Fibroblast of pulmonary artery (primary cell): ENCODE results near the gene GLYATL1.

Experiments
- DNase-seq: peaks from one replicate; pipeline ENCODE4 v3.0.0-alpha.2; 2010; ENCODE audit warnings: low read depth
- H3K4me3 ChIP-seq: replicated peaks from 2 replicates; pipeline ENCODE4 v1.5.1; 2011; ENCODE audit warnings: low read depth, mild to moderate bottlenecking, control low read depth, low read length, moderate library complexity
- TF ChIP-seq, protein P1 (sequence below): IDR thresholded peaks from 2 replicates; pipeline ENCODE4 v1.5.1; 2011; ENCODE audit warnings: mild to moderate bottlenecking, control low read depth, low read length, inconsistent platforms; ENCODE audit errors: missing control alignments

The GLYATL1 gene, protein sequence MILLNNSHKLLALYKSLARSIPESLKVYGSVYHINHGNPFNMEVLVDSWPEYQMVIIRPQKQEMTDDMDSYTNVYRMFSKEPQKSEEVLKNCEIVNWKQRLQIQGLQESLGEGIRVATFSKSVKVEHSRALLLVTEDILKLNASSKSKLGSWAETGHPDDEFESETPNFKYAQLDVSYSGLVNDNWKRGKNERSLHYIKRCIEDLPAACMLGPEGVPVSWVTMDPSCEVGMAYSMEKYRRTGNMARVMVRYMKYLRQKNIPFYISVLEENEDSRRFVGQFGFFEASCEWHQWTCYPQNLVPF

DNA sequence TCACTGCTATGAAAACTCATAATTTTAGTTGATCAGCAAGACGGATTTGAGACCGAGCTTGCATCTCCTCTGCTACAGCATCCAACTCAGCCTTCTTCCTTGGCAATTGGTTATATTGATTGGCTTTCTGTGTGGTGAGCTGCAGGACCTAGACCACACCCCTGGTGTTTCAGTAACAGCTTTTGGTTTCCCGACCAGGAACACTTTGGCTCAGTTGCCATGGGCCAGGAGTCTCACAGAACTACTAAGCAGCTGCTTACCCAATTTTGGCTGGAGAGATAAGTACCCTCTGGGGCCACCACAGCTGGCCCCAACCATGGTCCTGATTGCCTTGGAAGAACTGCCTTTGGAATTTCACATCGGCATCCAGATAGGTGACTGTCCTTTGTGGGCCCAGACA is at the start of gene GLYATL1:
Gene GLYATL1 (plus strand): TSS at position 212 of the 400 bp plus-strand sequence. CDS start 7,600 bp downstream, outside the sequence.
- no peak for DNase-seq
- H3K4me3 ChIP-seq: no peak within 1 kb of the TSS
- TF ChIP-seq, protein P1, sequence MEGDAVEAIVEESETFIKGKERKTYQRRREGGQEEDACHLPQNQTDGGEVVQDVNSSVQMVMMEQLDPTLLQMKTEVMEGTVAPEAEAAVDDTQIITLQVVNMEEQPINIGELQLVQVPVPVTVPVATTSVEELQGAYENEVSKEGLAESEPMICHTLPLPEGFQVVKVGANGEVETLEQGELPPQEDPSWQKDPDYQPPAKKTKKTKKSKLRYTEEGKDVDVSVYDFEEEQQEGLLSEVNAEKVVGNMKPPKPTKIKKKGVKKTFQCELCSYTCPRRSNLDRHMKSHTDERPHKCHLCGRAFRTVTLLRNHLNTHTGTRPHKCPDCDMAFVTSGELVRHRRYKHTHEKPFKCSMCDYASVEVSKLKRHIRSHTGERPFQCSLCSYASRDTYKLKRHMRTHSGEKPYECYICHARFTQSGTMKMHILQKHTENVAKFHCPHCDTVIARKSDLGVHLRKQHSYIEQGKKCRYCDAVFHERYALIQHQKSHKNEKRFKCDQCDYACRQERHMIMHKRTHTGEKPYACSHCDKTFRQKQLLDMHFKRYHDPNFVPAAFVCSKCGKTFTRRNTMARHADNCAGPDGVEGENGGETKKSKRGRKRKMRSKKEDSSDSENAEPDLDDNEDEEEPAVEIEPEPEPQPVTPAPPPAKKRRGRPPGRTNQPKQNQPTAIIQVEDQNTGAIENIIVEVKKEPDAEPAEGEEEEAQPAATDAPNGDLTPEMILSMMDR: no peak

- no peak for DNase-seq
- H3K4me3 ChIP-seq: no peak overlapping the region
- TF ChIP-seq, protein P1: no peak
These were observed 45.4 kb upstream of the GLYATL1 start for GRCh38 chr11:58893899-58894298.

DNA sequence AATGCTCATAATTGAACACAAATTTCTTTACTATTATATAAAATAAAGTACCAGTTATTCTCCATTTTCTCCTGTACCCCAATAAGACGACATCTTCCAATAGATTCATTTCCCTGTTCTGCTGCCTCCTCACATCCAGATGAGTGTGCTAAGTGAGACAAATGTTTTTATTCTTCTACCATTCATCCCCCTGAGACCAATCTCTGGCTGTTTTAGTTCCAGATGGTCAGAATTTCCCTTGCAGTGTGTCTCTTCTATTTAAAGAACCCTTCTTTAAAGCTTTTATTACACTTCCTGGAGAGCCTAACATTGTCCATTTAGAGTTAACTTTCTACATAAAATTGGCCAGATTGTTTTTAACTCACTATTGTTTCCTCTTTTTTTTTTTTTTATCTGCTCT is 41.2 kb upstream of the GLYATL1 start:
- no peak for DNase-seq
- TF ChIP-seq, protein P1: no peak
- H3K4me3 ChIP-seq: no peak overlapping the region

DNA sequence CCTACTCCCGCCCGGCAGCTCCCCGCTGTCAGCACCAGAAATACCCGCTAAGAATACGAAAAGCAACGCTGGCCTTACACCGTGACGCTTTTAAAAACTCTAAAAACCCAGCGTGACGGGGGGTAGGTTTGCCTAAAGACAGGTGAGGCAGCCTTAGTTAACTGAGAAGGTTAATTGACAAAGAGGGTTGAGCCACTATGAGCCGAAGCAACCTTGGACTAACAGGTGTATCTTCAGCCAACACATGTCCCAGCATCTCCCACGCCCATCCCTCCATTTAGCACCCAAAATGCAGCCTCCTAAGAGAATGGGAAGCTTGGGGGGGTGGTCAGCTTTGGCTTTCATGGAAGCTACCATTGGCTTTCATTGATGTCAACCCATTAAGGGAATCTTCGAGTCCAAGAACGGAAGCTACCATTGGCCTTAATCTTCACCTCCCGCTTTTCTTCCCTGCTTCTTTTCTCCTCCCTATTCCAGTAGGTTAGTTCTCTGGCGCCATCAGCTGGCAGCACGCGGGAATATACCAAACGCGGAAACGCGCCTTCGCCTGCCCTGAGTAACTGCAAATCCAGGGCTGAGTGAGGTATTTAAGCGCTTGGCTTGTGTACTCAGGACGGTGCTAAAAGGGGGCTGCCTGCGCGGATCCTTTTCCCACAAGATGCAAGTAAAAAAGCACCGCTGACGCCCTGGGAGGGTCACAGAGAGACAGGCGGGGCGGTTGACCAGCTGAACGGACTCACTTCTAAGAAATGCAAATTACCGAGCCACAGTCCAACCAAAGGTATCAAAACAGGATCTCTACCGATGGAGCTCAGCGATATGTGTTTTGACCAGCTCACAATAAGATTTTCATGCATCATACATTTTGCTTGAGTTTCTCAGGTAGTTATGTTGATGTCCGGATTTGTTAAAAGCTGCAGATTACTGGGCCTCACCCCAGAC is 38.5 kb upstream of the GLYATL1 start:
- DNase-seq: peak; percentile 84
- H3K4me3 ChIP-seq: peak overlapping the region; percentile 35

GRCh38 chr11:58902881-58903280 is 36.4 kb upstream of the GLYATL1 start:
- no peak for DNase-seq
- TF ChIP-seq, protein P1: no peak
- H3K4me3 ChIP-seq: no peak overlapping the region

More for the DNA sequence above, 38.5 kb upstream of the GLYATL1 start:
- TF ChIP-seq, protein P1: peak; percentile 58

GRCh38 chr11:58905011-58905720 is 34.1 kb upstream of the GLYATL1 start:
- TF ChIP-seq, protein P1: peak; percentile 5
- DNase-seq: peak; percentile 49
- H3K4me3 ChIP-seq: peak overlapping the region; percentile 61
